Measurements from ENCODE around the gene IFI35. TPM values are rescaled to one million over a fixed set of nuclear protein-coding genes. Genes with fewer than 3 reads are reported as not detected.

IFI35 gene
- total and polyA plus RNA-seq, 2 of the 8 experiments (the other 6 are each of a cell fraction or from before 2014, with no cell fraction given): 2.5 to 4.7 TPM

GRCh38 chr17:43013296-43013695 lies 6.7 kb downstream of the IFI35 start (continued):
- TF ChIP-seq NANOG (IDR thresholded peaks at IDR 0.05; ENCODE audit: insufficient read depth, low read depth, low read length, poor library complexity, severe bottlenecking) (no peak), POLR2A (IDR thresholded peaks at IDR 0.05; ENCODE audit: control extremely low read depth in 1 of 2, low read depth in 2 of 2, low read length in 2 of 2) (no peak), MAX (IDR thresholded peaks at IDR 0.05) (no peak), SIRT6 (IDR thresholded peaks at IDR 0.05; ENCODE audit: low read length) (no peak), RFX5 (IDR thresholded peaks at IDR 0.05; ENCODE audit: borderline replicate concordance, low read depth, low read length) (no peak), POU5F1 (IDR thresholded peaks at IDR 0.05; ENCODE audit: low read depth, low read length) (no peak), KDM5A (IDR thresholded peaks at IDR 0.05; ENCODE audit: low read length) (no peak), SP2 (IDR thresholded peaks at IDR 0.05; ENCODE audit: low read length) (no peak), CTBP2 (IDR thresholded peaks at IDR 0.05; ENCODE audit: borderline replicate concordance, insufficient read depth, insufficient read length, low read length) (no peak)

Data from H1 (cell line).